ENCODE results near the gene MRPL2. TPM values are rescaled to one million over a fixed set of nuclear protein-coding genes. Genes with fewer than 3 reads are reported as not detected.

MRPL2 gene
- total RNA-seq, 2 donors from 2014 or later: 19.1 to 52.3 TPM

DNA sequence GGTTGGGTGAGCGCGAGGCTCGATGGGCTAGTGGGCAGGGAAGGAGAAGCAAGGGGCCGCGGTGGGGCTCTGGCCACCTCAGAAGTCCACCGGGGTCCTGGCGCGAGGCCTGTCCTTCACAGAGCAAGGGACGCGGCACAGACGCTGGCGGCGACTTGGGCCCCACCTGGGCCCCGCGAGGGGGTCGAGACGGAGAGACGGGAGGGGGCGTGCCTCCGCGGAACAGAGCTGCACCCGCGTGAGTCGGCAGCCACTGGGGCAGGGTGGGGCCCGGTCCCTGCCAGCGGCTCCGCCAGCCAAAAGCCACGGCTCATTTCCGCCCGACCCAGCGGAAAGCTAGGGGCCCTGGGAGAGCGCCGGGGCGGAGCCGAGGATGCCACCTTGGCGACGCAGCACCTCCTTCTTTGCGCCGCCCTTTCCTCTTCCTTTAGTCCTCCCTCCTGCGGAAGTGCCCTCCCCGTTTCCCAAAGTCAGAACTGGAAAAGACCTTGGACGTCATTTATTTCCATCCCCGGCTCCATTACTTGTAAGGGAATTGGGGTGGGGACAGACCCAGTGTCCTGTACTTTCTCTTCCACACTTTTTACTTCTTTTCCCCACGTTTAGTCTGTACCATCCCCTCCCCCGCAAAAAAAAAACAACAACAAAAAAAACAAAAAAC is 5.6 kb downstream of the MRPL2 start, which contains the start of gene CUL7:
TSS of gene CUL7 (minus strand) at position 307 of the 661 bp plus-strand sequence. CDS start 1,063 bp downstream, outside the sequence.
- peak; percentile 90 for DNase-seq (ENCODE audit: low spot score)
- H3K9me3 ChIP-seq: no peaks in the 10 kb centered on the region
- H3K36me3 ChIP-seq: peaks cover 0 to 6% of the 10 kb centered on the region in 2 donors
- peak within 1 kb of the TSS; percentile 80 to 86 for H3K27ac ChIP-seq
- H3K4me1 ChIP-seq (replicated peaks): peaks cover 16% of the 10 kb centered on the region
- H3K27me3 ChIP-seq (replicated peaks; ENCODE audit: insufficient read depth): no peaks in the 10 kb centered on the region
- TF ChIP-seq POLR2AphosphoS5 (IDR thresholded peaks at IDR 0.05) (peak; percentile 95), POLR2A (IDR thresholded peaks at IDR 0.05) (peak; percentile 82)
- TF ChIP-seq, protein P1, sequence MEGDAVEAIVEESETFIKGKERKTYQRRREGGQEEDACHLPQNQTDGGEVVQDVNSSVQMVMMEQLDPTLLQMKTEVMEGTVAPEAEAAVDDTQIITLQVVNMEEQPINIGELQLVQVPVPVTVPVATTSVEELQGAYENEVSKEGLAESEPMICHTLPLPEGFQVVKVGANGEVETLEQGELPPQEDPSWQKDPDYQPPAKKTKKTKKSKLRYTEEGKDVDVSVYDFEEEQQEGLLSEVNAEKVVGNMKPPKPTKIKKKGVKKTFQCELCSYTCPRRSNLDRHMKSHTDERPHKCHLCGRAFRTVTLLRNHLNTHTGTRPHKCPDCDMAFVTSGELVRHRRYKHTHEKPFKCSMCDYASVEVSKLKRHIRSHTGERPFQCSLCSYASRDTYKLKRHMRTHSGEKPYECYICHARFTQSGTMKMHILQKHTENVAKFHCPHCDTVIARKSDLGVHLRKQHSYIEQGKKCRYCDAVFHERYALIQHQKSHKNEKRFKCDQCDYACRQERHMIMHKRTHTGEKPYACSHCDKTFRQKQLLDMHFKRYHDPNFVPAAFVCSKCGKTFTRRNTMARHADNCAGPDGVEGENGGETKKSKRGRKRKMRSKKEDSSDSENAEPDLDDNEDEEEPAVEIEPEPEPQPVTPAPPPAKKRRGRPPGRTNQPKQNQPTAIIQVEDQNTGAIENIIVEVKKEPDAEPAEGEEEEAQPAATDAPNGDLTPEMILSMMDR (IDR thresholded peaks at IDR 0.05): peak in 2 of 4 experiments; percentile 11 to 31
- intact Hi-C loops (cut with DNase I): no loop called here
- WGBS: 1% methylated on average over 23 of the region's 45 CpGs
- peak within 1 kb of the TSS; percentile 57 to 69 for H3K4me3 ChIP-seq

DNA sequence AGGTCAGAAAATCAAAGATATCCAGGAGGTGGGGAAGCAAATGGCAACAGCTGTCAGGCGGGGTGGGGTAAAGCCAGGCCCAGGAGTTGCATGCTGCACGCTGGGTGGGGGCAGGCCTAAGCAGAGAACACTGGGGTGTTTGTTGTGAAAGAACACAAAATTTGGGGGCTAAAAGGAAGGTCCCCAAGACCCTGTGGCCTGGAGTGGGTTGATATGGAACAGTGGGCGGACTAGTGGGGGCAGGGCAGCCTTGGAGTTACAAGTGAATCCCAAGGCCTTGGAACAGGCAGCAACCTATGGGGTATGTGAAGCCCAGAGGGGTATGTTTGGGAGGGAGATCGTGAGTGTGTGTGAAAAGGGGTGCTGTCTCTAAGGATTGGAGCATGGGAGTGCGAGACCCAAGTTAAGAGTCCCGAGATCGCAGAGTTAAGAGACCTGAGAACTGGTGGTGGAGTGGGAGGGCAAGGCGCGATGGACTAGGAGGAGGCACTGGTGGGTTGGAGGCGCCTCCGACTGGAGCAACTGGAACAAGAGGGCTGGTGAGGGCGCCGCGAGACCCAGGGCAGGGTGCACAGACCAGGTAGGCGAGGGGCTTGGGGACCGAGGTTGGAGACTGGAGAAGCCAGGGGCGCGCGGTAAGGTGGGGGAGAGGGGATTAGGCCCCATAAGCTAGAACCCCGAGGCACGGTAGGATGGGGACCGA is 6.2 kb downstream of the MRPL2 start:
- Histone ChIP-seq H3K9me3 (no peaks in the 10 kb centered on the region), H3K36me3 (peaks cover 0 to 6% of the 10 kb centered on the region in 2 donors), H3K4me1 (replicated peaks) (peaks cover 10% of the 10 kb centered on the region), H3K27me3 (replicated peaks; ENCODE audit: insufficient read depth) (no peaks in the 10 kb centered on the region), H3K27ac (peak overlapping the region; percentile 80 to 86), H3K4me3 (peak overlapping the region; percentile 57 to 69)
- intact Hi-C loops (cut with DNase I): no loop called here
- WGBS: 11% methylated on average over 22 of the region's 22 CpGs
- DNase-seq (ENCODE audit: low spot score): no peak
- TF ChIP-seq POLR2A (IDR thresholded peaks at IDR 0.05) (no peak), POLR2AphosphoS5 (IDR thresholded peaks at IDR 0.05) (no peak)
- TF ChIP-seq, protein P1 (IDR thresholded peaks at IDR 0.05): no peak

DNA sequence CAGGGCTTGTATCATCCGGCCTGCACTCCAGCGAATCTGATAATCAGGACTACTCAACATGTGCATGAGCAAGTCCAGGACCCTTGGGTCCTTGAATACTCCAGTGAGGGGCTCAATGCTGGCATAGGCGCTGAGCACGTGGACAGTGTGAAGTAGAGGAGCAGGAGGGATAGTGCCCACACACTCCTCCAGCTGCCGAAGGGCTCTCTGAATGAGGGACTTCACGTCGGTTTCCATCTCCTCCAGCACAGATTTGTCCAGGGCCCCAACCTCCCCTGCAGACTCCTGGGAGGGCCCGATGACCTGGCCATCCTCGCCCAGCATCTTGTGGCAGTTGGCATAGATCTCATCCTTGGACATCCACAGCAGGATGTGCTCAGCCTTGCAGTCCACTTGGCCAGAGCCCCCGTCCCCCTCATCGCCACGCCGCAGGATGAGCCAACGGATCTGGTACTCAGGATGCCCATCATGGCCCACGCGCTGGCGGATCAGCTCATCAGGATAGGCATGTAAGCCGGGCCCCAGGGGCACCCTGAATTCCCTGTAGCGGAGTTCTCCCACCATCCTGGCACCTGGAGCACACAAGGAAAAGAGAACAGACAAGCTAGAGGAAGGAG is 6.9 kb downstream of the MRPL2 start:
- 83% methylated on average over 15 of the region's 19 CpGs for WGBS
- H3K4me1 ChIP-seq (replicated peaks): peaks cover 7% of the 10 kb centered on the region
- H3K27me3 ChIP-seq (replicated peaks; ENCODE audit: insufficient read depth): no peaks in the 10 kb centered on the region
- DNase-seq (ENCODE audit: low spot score): no peak
- peak overlapping the region in 1 of 2 donors; percentile 69 for H3K4me3 ChIP-seq
- intact Hi-C loops (cut with DNase I): no loop called here
- H3K36me3 ChIP-seq: peaks cover 0 to 6% of the 10 kb centered on the region in 2 donors
- TF ChIP-seq POLR2A (IDR thresholded peaks at IDR 0.05) (no peak), POLR2AphosphoS5 (IDR thresholded peaks at IDR 0.05) (no peak)
- TF ChIP-seq, protein P1 (IDR thresholded peaks at IDR 0.05): no peak
- H3K27ac ChIP-seq: peak overlapping the region in 1 of 2 donors; percentile 86
- no peaks in the 10 kb centered on the region for H3K9me3 ChIP-seq

DNA sequence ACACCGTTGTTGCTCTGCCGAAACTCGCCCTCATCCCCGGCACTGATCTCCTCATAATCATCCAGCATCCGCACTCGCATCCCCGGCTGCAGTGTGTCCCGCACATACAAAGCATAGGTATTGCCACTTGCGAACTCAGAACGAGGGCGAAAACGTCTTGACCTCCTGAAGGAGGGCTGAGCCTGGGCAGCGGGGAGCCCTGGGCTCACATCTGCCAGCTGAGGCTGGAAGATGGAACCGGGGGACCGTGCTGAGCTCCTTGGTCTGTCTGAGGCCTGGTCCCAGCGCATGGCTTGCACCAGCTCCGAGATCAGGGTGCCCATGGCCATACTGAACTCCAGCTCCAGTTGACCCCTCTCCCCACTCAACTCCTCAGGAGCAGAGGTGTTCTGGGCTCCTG is 8.3 kb downstream of the MRPL2 start:
- Histone ChIP-seq H3K36me3 (peaks cover 0 to 6% of the 10 kb centered on the region in 2 donors), H3K9me3 (no peaks in the 10 kb centered on the region), H3K4me1 (replicated peaks) (peaks cover 7% of the 10 kb centered on the region), H3K27ac (no peak overlapping the region), H3K4me3 (no peak overlapping the region), H3K27me3 (replicated peaks; ENCODE audit: insufficient read depth) (no peaks in the 10 kb centered on the region)
- DNase-seq (ENCODE audit: low spot score): no peak
- intact Hi-C loops (cut with DNase I): no loop called here
- WGBS: 92% methylated on average over 17 of the region's 17 CpGs
- TF ChIP-seq, protein P1 (IDR thresholded peaks at IDR 0.05): no peak

All from prostate gland (tissue), 2 donors.